Left forelimb (tissue), 1 donor: Measurements from ENCODE around the gene PI3.
"Not testable (repeated sequence)": the region's sequence is repeated elsewhere in the genome, so short reads cannot be mapped to it uniquely, and the experiment has no call there.

Experiments used
- DNase-seq: peaks from one replicate; pipeline ENCODE4 v3.0.0-alpha.2; 2018; ENCODE audit warnings: low spot score

The PI3 gene, protein sequence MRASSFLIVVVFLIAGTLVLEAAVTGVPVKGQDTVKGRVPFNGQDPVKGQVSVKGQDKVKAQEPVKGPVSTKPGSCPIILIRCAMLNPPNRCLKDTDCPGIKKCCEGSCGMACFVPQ

DNA sequence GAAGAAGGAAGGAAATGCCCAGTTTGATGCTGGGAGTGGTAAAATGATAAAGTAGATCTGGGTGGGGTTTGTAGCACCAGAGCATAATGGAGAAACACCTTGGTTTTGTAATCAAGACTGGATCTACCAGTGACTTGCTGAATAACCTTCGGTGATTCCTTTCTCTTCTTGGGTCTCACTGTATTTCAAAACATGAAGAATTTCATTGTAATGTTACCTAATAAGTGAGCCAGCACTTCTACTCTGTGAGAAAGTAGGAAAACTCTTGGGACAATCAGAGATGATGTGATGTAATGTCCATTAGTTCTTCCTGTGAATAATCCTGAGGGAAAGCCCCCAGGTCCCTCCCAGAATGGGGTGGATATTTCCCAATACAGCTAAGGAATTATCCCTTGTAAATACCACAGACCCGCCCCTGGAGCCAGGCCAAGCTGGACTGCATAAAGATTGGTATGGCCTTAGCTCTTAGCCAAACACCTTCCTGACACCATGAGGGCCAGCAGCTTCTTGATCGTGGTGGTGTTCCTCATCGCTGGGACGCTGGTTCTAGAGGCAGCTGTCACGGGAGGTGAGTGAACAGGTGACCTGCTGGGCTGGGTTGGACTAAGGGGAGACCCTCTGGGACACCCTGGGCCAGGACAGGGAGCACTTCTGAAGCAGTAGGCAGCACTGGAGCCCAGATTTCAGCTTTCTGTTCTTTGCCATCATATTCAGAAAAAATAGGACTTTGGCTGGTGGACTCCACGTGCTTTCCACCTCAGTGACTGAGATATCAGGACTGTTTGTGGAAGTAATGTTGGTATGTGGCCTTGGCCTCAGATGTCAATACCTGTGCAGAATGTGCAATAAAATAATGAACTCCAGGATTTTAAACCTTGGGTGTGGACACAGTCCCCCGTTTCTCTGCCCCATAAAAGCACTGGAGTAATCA lies at the start of gene PI3:
TSS of gene PI3 (plus strand) at position 469 of the 931 bp plus-strand sequence. CDS start at position 490, 21 bp downstream.
- no peak for DNase-seq

DNA sequence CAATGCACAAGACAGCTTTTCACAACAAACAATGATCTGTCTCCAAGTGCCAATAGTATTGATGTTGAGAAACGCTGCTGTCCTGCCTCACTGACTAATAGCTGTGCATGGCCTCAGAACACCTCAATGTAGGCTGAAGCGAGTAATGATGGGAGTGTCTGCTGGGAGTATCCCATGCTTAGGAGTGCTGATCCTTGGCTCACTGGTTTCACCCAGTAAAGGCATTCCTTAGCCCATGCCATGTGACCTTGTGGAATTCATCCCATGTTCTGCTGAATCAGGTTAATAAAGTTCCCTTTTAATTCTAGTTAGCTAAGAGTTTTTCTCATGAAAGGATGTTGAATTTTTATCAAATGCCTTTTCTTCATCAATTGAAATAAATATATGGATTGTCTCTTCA lies 46.6 kb upstream of the PI3 start:
- DNase-seq, result no peak

DNA sequence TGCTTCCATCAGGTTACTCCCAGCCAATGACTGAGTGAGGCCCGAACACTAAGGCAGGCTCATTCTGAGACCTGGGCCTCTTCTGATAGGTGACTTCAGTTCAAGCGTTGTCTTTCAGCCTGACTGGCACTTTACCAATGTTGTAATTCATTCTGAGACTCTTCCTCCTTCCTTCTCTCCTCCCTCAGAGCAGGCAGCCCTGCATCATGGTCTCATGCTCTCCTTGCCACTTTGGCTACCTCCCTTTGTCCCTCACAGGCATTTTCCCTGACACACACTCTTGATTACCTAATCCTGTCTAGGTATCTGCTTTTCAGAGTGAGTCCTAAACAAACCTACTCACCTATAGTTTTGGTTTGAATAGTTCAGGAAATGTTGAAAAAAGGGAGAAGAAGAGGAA lies 37.8 kb upstream of the PI3 start:
- no peak for DNase-seq

DNA sequence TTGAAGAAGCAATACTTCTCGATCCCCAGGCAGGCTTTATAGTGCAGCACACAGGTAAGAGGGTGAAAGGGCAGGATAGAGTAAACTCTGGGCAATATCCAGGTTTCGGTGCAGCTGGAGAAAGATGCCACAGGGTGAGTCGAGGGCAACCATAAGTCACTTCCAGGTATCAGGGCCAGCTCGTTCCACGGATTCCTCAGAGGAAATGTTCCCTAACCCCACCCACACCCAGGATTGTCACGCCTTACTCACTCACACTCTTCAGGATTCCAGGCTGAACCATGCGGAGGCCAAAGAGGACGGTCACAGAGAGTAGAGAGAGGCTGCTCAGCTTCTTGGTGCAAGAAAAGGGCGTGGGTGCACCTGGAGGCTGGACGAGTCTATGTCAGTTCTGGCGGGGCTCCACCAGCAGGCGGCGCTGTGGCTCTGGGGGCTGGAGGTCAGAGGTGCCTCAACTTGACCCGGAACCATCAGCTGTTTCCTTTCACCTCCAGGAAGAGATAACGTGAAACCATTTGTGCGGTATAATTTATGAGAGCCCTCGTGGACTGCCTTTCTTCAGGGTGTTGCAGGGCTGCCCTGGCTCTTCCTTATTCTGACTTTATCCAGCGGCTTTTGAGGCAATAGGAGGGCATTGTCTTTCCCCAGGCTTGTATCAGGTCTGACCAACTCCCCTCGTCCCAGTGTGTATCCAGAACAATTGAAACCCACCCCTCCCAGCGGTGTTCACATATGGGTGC lies 36.0 kb upstream of the PI3 start:
- no peak for DNase-seq

DNA sequence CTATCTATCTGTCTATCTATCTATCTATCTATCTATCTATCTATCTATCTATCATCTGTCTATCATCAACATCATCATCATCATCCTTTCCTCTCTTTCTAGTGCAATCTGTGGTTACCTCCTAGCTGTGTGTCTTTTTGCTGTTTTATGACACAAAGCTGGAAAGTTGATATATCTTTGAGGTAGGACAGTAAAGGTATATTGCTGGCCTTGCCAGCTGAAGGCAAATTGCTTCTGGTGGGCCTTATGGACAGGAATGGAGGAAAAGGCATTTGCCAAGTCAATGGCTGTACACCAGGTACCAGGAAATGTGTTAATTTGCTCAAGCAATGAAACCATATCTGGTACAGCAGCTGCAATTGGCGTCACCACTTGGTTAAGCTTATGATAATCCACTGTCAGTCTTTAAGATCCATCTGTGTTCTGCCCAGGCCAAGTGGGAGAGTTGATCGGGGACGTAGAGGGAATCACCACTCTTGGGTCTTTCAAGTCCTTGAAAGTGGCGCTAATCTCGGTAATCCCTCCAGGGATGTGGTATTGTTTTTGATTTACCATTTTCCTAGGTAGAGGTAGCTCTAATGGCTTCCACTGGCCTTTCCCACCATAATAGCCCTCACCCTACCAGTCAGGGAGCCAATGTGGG lies 34.8 kb upstream of the PI3 start:
- DNase-seq, result not testable (repeated sequence)

DNA sequence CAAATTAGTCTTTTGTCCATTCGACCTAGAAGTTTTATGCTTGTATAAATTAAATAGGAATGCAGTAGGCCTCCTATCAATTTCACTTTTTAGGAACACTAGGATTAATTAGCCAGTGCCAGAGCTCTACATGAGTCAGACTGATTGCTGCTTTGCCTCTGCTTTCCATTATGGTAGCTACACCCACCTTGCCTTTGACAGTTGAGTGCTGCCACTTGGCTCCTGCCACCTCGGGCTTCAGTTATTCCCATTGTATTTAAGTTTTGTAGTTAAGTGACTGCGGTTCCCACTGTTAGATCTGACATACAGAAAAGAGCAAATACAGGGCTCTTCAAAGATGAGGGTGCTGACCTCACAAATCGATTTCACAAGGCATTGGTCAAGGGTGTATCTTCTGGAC lies 33.9 kb upstream of the PI3 start:
- no peak for DNase-seq

DNA sequence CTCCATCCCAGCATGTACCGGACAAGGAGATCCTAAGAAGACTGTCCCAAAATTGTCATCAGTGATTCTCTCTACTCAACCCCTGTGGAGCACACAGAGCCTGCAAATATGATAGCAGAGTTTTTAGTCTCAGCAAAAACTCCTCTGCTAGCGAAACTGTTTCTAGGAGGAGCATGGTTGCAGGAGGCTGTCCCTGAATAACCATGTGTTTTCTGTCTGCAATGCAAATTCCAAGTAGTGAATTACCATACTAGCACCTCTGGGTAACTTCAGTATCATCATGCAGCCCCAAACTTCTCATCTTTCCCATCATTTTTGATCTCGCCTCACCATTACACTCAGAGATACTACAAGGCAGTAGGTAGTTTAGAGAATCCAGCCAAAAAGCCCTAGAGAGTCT lies 25.6 kb upstream of the PI3 start:
- no peak for DNase-seq

DNA sequence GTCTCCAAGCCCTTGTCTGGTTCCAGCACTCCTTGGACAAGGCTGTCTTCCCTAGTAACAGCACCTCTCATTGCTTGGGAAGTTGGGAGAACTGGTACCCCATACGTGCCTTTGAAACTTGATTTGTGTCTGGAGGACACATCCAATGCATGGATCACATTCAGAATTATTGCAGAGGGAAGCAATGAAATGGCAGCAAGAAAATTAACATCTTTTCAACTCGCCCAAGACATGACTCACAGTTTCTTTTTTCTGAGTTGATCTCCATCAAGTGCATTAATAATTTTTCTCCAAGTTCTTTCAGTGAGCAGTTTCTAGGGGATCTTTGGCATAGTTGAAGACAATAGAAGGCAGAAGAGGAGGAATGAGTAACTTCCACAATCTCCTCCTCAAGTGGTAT lies 22.3 kb upstream of the PI3 start:
- DNase-seq, result no peak

DNA sequence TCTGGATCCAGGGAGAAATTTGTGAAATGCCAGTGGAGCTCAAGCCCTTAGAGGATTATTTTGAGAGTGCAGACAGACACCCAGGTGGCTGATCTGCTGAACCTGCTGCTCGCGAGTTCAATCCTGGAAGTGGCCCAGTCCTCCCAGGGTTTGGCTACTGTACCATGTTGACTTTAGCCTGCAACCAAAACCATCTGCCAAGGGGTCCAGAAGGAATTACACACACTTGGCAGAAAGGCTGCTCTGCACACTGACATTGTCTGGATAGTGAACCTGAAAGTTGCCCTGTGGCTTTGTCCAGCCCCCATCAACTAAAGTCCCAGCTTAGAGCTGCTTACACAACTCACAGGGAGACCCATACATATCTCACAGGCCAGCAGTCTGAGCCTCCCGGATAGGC lies 21.6 kb upstream of the PI3 start:
- DNase-seq, result no peak

DNA sequence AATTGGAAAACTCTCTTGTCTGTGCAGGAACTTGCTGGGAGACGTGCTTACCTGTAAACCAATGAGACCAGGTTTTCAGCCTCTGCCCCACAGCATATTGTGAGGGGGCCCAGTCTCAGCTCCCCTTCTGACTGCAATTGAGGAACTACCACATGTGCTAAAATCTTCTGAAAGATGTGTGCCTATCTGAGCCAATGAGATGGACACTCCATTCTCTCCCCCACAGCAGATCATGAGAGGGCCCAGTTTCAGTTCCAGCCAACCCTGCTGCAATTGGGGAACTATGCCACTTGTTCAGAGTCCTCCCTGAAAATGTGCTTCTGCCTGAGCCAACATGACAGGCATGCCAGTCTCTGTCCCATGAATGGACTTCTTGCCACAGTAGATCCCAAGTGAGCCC lies 20.9 kb upstream of the PI3 start:
- DNase-seq, result no peak

DNA sequence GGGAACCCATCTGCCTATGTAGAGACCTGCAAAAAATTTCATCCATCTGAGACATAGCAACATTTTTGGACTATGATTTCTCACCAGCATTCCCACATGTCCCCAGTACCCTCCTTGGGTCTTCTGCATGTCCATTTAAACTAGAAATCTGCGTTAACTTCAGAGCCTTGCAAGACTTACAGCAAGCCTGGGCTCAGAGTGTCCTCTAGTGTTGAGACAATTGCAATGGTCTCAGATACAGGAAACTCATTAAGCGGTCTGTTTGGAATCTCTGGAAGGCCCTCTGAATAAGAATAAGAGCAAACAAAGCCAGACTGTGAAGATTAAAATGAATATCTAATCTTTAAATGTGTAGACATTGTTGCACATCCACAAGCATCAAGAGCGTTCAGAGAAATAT lies 20.5 kb upstream of the PI3 start:
- DNase-seq, result no peak

DNA sequence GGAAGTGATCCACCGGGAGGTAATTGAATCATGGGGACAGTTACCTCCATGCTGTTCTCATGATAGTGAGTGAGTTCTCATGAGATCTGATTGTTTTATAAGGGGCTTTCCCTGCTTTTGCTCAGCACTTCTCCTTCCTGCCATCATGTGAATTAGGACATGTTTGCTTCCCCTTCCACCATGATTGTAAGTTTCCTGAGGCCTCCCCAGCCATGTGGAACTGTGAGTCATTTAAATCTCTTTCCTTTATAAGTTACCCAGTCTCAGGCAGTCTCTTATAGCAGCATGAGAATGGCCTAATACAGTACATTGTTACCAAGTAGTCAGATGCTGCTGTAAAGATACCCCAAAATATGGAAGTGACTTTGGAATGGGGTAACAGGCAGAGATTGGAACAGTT lies 19.9 kb upstream of the PI3 start:
- DNase-seq, result not testable (repeated sequence)

DNA sequence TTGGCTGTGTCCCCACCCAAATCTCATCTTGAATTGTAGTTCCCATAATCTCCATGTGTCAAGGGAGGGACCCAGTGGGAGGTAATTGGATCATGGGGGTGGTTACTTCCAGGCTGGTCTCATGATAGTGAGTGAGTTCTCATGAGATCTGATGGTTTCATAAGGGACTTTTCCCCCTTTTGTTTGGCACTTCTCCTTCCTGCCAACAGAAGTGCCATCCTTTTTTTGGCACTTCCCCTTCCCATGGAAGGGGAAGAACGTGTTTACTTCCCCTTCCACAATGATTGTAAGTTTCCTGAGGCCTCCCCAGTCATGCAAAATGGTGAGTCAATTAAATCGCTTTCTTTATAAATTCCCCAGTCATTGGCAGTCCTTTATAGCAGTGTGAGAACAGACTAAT lies 18.0 kb upstream of the PI3 start:
- DNase-seq, result no peak

DNA sequence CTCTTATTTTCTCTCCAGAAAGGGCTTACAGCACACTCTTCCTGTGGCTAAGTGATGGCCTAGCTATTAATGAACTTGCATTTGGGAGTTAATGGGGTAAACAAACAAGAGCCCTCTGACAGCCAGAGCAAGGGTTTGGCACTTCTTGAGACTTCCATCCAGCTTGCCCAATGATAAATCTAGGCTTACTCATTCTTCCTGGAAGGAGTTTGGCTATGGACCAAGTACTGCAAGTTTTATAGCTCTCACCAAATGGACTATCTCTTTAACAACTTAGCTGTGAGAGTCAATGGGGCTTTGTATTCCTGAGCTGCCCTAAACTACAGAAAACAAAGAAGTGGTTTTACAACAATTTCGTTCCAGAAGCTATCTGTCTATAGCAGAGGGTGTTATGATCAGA lies 16.7 kb upstream of the PI3 start:
- DNase-seq, result no peak

DNA sequence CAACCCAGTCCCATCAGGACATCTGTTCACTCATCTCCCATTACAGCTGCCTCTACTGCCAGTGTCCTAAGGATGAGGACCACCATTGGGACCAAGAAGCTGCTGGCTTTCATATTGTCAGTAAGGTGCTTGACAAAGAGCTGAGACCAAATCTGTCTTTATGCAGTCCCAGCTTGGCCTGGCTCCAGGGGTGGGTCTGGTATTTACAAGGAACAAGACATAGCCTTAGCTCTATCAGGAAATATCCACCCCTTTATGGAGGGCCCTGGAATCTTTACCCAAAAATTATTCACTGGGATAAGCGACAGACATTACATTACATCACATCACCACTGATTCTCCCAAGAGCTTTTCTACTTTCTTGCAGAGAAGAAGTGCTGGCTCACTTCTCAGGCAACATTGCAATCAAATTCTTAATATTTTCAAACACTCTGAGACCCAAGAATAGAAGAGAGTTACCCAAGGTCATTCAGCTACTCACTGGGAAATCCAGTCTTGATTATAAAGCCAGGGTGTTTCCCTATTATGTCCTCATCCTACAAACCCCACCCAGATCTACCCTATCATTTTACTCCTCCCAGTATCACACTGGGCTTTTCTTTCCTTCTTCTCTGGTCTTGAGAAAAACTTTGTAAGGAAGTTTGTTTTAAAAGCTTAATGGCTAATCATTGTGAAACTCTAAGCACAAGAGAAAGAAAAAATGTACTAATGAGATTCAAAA lies 11.5 kb upstream of the PI3 start:
- DNase-seq, result no peak

DNA sequence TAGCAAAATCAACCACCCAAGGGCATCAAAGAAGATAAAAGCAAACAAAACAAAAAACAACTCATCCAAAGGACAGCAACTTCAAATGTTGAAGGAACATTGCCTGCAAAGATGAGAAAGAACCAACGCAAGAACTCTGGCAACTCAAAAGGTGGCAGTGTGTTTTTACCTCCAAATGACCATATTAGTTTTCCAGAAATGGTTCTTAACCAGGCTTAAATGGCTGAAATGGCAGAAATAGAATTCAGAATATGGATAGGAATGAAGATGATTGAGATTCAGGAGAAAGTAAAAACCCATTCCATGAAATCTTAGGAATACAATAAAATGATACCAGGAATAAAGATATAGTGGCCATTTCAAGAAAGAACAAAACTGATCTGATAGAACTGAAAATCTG lies 9.8 kb upstream of the PI3 start:
- no peak for DNase-seq

DNA sequence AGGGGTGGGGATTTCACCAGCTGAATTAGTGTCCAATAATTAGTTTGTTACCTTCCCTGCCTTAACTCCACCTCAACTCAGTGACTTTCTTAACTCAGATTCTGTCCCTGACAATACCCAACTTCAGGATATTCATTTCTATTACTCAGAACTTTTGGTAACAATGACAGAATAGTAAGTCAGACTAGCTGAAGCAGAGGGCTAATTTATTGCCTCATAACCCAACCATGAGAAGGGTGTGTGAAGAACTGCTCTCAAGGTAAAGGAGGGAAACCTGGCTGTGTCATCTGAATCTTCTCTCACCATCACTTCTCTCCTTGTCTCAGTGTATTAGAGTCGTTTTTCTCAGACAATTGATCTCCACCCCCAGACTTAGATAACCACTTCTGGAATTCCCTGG lies 1.2 kb upstream of the PI3 start:
- no peak for DNase-seq

DNA sequence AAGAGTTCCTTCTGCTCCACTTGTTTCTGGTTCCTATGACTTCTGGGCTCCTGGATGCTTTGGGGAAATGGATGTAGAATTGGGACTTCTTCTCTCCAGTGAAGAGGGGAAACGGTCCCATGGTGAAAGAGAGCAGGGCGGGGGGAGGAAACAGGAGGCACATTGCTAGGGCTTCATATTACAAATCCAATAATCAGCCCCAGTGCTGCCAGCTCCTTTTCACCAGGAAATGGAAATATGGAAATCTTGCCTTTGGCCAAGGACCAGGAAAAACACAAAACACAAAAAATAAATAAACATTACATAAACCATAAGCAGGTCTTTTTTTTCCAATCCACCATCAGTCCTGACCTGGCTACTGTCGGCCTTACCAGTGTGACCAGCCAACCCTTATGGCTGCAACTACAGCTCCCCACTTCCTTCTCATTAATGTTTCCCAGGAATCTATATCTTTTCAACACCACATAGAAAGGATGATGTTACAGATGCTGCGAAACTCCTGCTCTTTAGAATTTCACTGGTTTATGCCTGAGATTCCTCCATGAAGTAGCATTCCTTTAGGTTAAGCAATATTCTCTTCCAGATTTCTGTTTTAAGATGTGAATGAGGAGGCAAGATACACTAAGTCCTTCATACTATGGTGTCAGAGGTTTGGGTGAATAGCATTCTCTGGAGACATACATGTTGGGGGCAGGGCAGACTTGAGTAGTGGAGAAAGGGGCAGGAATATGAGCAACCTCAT lies 2.0 kb downstream of the PI3 start:
- DNase-seq, result no peak

DNA sequence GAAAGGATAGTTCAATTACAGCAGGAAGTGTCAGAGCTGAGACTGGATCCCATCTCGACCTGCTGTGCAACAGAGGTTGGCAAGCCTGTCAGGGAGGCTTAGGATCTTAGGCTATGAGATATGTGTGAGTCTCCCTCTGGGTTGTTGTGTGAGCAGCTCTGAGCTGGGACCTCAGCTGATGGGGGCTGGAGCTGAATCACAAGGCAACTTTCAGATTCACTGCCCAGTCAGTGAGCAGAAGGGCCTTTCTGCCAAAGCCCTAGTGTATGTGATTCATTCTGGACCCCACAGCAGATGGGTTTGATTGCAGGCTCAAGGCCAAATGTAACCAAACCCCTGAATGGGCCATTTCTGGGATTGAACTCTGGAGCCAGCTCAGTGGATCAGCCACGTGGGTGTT lies 4.5 kb downstream of the PI3 start:
- DNase-seq, result no peak

DNA sequence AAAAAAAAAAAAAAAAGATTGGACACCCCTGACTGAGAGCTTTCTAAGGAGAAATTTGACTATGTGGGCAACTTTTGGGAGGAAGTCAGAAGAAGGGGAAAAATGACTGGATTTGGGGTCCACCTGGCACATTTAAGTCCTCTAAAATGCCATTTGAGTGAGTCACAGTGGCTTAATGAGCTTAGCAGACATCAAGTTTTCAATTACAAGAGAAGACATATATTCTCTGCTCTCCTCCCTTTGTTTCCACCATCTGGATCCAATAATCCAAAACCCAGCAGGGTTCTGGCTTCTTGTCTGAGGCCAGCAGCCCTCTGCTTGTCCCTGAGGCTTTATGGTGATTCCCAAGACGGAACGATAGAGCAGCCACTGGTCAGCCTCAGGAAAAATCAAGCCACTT lies 6.9 kb downstream of the PI3 start:
- DNase-seq, result no peak

DNA sequence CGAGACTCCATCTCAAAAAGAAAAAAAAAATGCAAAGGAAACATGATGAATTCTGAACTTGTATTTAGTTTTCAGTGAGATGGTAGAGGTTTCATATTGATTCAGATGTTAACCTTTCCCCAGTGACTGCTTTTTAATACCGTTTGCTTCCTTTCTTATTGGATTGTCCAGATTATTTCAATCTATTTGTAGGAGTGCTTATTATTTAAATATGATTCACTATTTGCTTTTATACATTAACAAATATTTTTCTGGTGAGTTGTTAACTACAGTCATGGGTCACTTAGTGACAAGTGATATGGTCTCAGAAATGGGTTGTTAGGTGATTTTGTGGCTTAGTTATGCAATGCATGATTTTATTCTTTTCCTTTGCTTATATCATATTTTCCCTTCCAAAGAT lies 8.4 kb downstream of the PI3 start:
- no peak for DNase-seq
